GM12878 (cell line): ENCODE results near the gene PI16.

Experiments
- CBX5 ChIP-seq: sonication (generic); IDR thresholded peaks from 2 replicates; pipeline ENCODE4 v1.6.1; 2016; ENCODE audit warnings: low read depth, moderate library complexity, mild to moderate bottlenecking, inconsistent platforms
- CTCF ChIP-seq, 3 experiments: IDR thresholded peaks in 2 of 3; conservative IDR thresholded peaks in 1 of 3; 2 replicates each; pipeline ENCODE4 v1.5.1; 2011; ENCODE audit warnings: low read depth in 3 of 3, low read length in 3 of 3, mild to moderate bottlenecking in 3 of 3, control low read depth in 2 of 3, moderate library complexity in 2 of 3, inconsistent platforms in 1 of 3, mixed read lengths in 1 of 3; ENCODE audit not compliant: control insufficient read depth in 2 of 3, insufficient read depth in 1 of 3; ENCODE audit errors: extremely low read depth in 1 of 3
- EGR1 ChIP-seq, 2 experiments: IDR thresholded peaks; 1 replicate in 1 of 2; 2 replicates in 1 of 2; pipeline ENCODE4 v1.6.1; 2011 to 2012; ENCODE audit warnings: low read depth in 2 of 2, low read length in 2 of 2, borderline replicate concordance in 1 of 2, mild to moderate bottlenecking in 1 of 2, moderate library complexity in 1 of 2
- HCFC1 ChIP-seq: fragments of 150-350 bp; IDR thresholded peaks from 2 replicates; pipeline ENCODE4 v1.6.1; 2014; ENCODE audit warnings: low read length
- HDAC2 ChIP-seq: fragments of 200-600 bp; sonication (generic); IDR thresholded peaks from 2 replicates; pipeline ENCODE4 v1.6.1; 2017
- SIN3A ChIP-seq: IDR thresholded peaks from 2 replicates; pipeline ENCODE4 v1.6.1; 2012; ENCODE audit warnings: low read depth, low read length, improper control_type of control experiment
- SIX5 ChIP-seq: IDR thresholded peaks from 2 replicates; pipeline ENCODE4 v1.6.1; 2011; ENCODE audit warnings: mild to moderate bottlenecking, low read depth, low read length, moderate library complexity; ENCODE audit not compliant: severe bottlenecking
- SREBF1 ChIP-seq: IDR thresholded peaks from 2 replicates; pipeline ENCODE4 v1.6.1; 2012; ENCODE audit warnings: mild to moderate bottlenecking, low read length
- TAF1 ChIP-seq: IDR thresholded peaks from 2 replicates; pipeline ENCODE4 v1.6.1; 2011; ENCODE audit warnings: mild to moderate bottlenecking, low read depth, low read length, borderline replicate concordance
- USF1 ChIP-seq: IDR thresholded peaks from 2 replicates; pipeline ENCODE4 v1.6.1; 2011; ENCODE audit warnings: borderline replicate concordance, low read depth, mild to moderate bottlenecking, moderate library complexity, mixed read lengths, low read length; ENCODE audit not compliant: insufficient read depth; ENCODE audit errors: extremely low read length
- YBX1 ChIP-seq: fragments of 450-650 bp; IDR thresholded peaks from 2 replicates; pipeline ENCODE4 v1.6.1; 2016; ENCODE audit warnings: antibody characterized with exemption
- ZNF384 ChIP-seq: IDR thresholded peaks from 2 replicates; pipeline ENCODE4 v1.6.1; 2012; ENCODE audit warnings: low read depth, mild to moderate bottlenecking, low read length, improper control_type of control experiment, borderline replicate concordance
- TF ChIP-seq, protein P1 (sequence below): IDR thresholded peaks from 2 replicates; pipeline ENCODE4 v1.6.1; 2011; ENCODE audit warnings: low read depth, low read length, improper control_type of control experiment, borderline replicate concordance

- TF ChIP-seq, protein P1, sequence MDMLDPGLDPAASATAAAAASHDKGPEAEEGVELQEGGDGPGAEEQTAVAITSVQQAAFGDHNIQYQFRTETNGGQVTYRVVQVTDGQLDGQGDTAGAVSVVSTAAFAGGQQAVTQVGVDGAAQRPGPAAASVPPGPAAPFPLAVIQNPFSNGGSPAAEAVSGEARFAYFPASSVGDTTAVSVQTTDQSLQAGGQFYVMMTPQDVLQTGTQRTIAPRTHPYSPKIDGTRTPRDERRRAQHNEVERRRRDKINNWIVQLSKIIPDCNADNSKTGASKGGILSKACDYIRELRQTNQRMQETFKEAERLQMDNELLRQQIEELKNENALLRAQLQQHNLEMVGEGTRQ = no peak
- TF ChIP-seq EGR1 (IDR thresholded peaks at IDR 0.05; ENCODE audit: borderline replicate concordance in 1 of 2, low read depth in 2 of 2, low read length in 2 of 2) (no peak), HCFC1 (no peak), HDAC2 (no peak), CBX5 (no peak), TAF1 (no peak), SREBF1 (no peak), SIN3A (no peak), SIX5 (no peak), USF1 (no peak), CTCF (IDR thresholded peaks at IDR 0.05 in 2 of 3, conservative IDR thresholded peaks at IDR 0.05 in 1 of 3; ENCODE audit: control insufficient read depth in 2 of 3, extremely low read depth in 1 of 3, insufficient read depth in 1 of 3, low read depth in 3 of 3, low read length in 3 of 3) (no peak), ZNF384 (no peak), YBX1 (no peak)
These were observed 8.0 kb upstream of the PI16 start for GRCh38 chr6:36946526-36946925.
